K562 (cell line): ENCODE data around the gene SLC1A2. TPM values are rescaled to one million over a fixed set of nuclear protein-coding genes. Genes with fewer than 3 reads are reported as not detected.
A peak's percentile ranks its signal among the peaks of the same experiment; 100 is the strongest.

Source experiments
- ATAC-seq: fragments of 200-7000 bp; cut with Tn5 transposase; 3 replicates; pipeline ENCODE4 v1.9.1; 2020; ENCODE audit warnings: moderate library complexity
- BruUV-seq: library from RNA; stranded (reverse); fragments of 400-500 nt; replicated peaks from 2 replicates; lab custom pipeline; 2021; lab: Mats Ljungman, UMichigan
- CTCF ChIA-PET: fragments of 300-600 bp; formaldehyde crosslinking; extraction: SDS; loops from one replicate; lab custom pipeline; 2021; ENCODE audit warnings: low intra/inter-chr PET ratio; lab: Yijun Ruan, JAX
- POLR2A ChIA-PET: fragments of 300-600, 350-650 bp; sonication (Branson Sonifier 250); formaldehyde crosslinking; extraction: SDS; loops from one replicate; lab custom pipeline; 2021; ENCODE audit warnings: antibody characterized with exemption, inconsistent platforms; lab: Yijun Ruan, JAX
- DNase-seq, 4 experiments: peaks; one replicate each; pipeline versions ENCODE4 v3.0.0 to v3.0.0-alpha.2; 2011 to 2018; ENCODE audit warnings: low spot score in 3 of 4, mixed read lengths in 3 of 4; ENCODE audit errors: extremely low read depth in 1 of 4
- FAIRE-seq: peaks from 2 replicates; lab custom pipeline; 2011; peaks lifted over from hg19 to GRCh38; lab: Jason Lieb, UNC
- H2AFZ ChIP-seq: 2 replicates; pipeline ENCODE4 v1.6.0; 2011; ENCODE audit warnings: low read depth, low read length, control low read depth, inconsistent platforms
- H3K27ac ChIP-seq: fragments of 200-600 bp; 3 replicates; pipeline ENCODE4 v1.8.0; 2011; ENCODE audit warnings: low read depth, mild to moderate bottlenecking, control low read depth, inconsistent platforms, low read length, moderate library complexity, mixed read lengths; ENCODE audit errors: extremely low read depth
- H3K27me3 ChIP-seq, 2 experiments: fragments of 300-600 bp in 1 of 2; 2 replicates in 1 of 2; 3 replicates in 1 of 2; pipeline versions ENCODE4 v1.6.0 to v1.8.0; 2011; ENCODE audit warnings: inconsistent platforms in 2 of 2, low read length in 2 of 2, mild to moderate bottlenecking in 1 of 2, mixed read lengths in 1 of 2, moderate library complexity in 1 of 2; ENCODE audit not compliant: control insufficient read depth in 2 of 2, insufficient read depth in 2 of 2
- H3K36me3 ChIP-seq: fragments of 300-600 bp; 3 replicates; pipeline ENCODE4 v1.8.0; 2011; ENCODE audit warnings: mild to moderate bottlenecking, low read length, inconsistent platforms; ENCODE audit not compliant: control insufficient read depth, insufficient read depth
- H3K4me1 ChIP-seq, 2 experiments: fragments of 200-600 bp in 1 of 2; replicated peaks in 1 of 2; 2 replicates in 1 of 2; 3 replicates in 1 of 2; pipeline versions ENCODE4 v1.5.1 to v1.8.0; 2011; ENCODE audit warnings: inconsistent platforms in 2 of 2, low read length in 2 of 2, mild to moderate bottlenecking in 1 of 2, mixed read lengths in 1 of 2, moderate library complexity in 1 of 2; ENCODE audit not compliant: control insufficient read depth in 2 of 2, insufficient read depth in 2 of 2
- H3K4me2 ChIP-seq: 2 replicates; pipeline ENCODE4 v1.6.1; 2011; ENCODE audit warnings: low read length, control low read depth, inconsistent platforms, mixed read lengths; ENCODE audit not compliant: insufficient read depth
- H3K4me3 ChIP-seq: fragments of 200-600 bp; sonication (generic), shearing (Covaris generic); 2 replicates; pipeline ENCODE4 v1.5.1; 2016; ENCODE audit warnings: control low read depth, inconsistent platforms
- H3K79me2 ChIP-seq: fragments of 200-600 bp; 3 replicates; pipeline ENCODE4 v1.8.0; 2011; ENCODE audit warnings: low read length, inconsistent platforms; ENCODE audit not compliant: control insufficient read depth, insufficient read depth
- H3K9ac ChIP-seq, 2 experiments: 2 replicates each; pipeline versions ENCODE4 v1.6.0 to v1.6.1; 2011; ENCODE audit warnings: low read depth in 2 of 2, low read length in 2 of 2, control low read depth in 1 of 2, inconsistent platforms in 1 of 2, mild to moderate bottlenecking in 1 of 2, mixed read lengths in 1 of 2; ENCODE audit not compliant: insufficient read depth in 1 of 2
- H3K9me1 ChIP-seq: one replicate; pipeline ENCODE4 v1.6.0; 2011; ENCODE audit warnings: inconsistent platforms, mild to moderate bottlenecking, low read length, moderate library complexity; ENCODE audit not compliant: control insufficient read depth, insufficient read depth
- H3K9me3 ChIP-seq: replicated peaks from 2 replicates; pipeline ENCODE4 v1.5.1; 2011; ENCODE audit warnings: low read depth, low read length, inconsistent platforms; ENCODE audit not compliant: control insufficient read depth, insufficient read depth
- H4K20me1 ChIP-seq: replicated peaks from 2 replicates; pipeline ENCODE4 v1.6.1; 2011; ENCODE audit warnings: low read length, inconsistent platforms, mixed read lengths; ENCODE audit not compliant: control insufficient read depth, insufficient read depth
- CTCF ChIP-seq, 3 experiments: IDR thresholded peaks in 2 of 3; conservative IDR thresholded peaks in 1 of 3; 2 replicates each; pipeline ENCODE4 v1.5.1; 2011 to 2012; ENCODE audit warnings: low read length in 3 of 3, mild to moderate bottlenecking in 3 of 3, control low read depth in 2 of 3, improper control_type of control experiment in 1 of 3, inconsistent platforms in 1 of 3, low read depth in 1 of 3, mixed read lengths in 1 of 3, moderate library complexity in 1 of 3; ENCODE audit not compliant: insufficient read depth in 2 of 3
- IRF1 ChIP-seq: sonication (generic); formaldehyde crosslinking; IDR thresholded peaks from 2 replicates; pipeline ENCODE4 v1.8.0; 2022; ENCODE audit warnings: missing genetic modification reagents, mild to moderate bottlenecking, borderline replicate concordance
- RAD21 ChIP-seq, 2 experiments: fragments of 250-450 bp in 1 of 2; fragments of 450-650 bp in 1 of 2; sonication (Bioruptor Pico) in 1 of 2; formaldehyde crosslinking in 1 of 2; IDR thresholded peaks in 1 of 2; conservative IDR thresholded peaks in 1 of 2; 2 replicates each; pipeline versions ENCODE4 v1.4.0 to v1.8.0; 2020 to 2022; ENCODE audit warnings: mild to moderate bottlenecking in 2 of 2, moderate library complexity in 1 of 2
- RUNX1 ChIP-seq: sonication (generic); IDR thresholded peaks from 2 replicates; pipeline ENCODE4 v1.6.1; 2016; ENCODE audit warnings: antibody characterized with exemption, low read depth
- TRIM24 ChIP-seq, 2 experiments: fragments of 450-650 bp; IDR thresholded peaks; 2 replicates each; pipeline ENCODE4 v1.6.1; 2016
- ZBTB7A ChIP-seq: IDR thresholded peaks from 2 replicates; pipeline ENCODE4 v1.6.1; 2011; ENCODE audit warnings: low read depth, mild to moderate bottlenecking, low read length, moderate library complexity, borderline replicate concordance; ENCODE audit not compliant: control insufficient read depth
- ZNF282 ChIP-seq: sonication (generic); formaldehyde crosslinking; IDR thresholded peaks from 2 replicates; pipeline ENCODE4 v1.8.1; 2023; ENCODE audit warnings: missing genetic modification reagents
- ZNF408 ChIP-seq: fragments of 250-450 bp; sonication (Bioruptor Pico); IDR thresholded peaks from 2 replicates; pipeline ENCODE4 v1.4.0; 2020; ENCODE audit warnings: low read depth, mild to moderate bottlenecking, moderate library complexity
- ZNF57 ChIP-seq: fragments of 450-650 bp; formaldehyde crosslinking; IDR thresholded peaks from 2 replicates; pipeline ENCODE4 v1.4.0; 2020; ENCODE audit warnings: mild to moderate bottlenecking, moderate library complexity
- WGBS: fragments of 100-300 bp; shearing (Covaris generic); methylation state at CpG from one replicate; pipeline ENCODE4 v1.1.6; 2016; ENCODE audit warnings: low coverage, mixed read lengths; ENCODE audit not compliant: insufficient coverage; ENCODE audit errors: missing lambda C conversion rate; 5-methylcytosine and 5-hydroxymethylcytosine counted together
- in situ Hi-C: fragments of 300-500 bp; cut with MboI; formaldehyde crosslinking; loops from 4 replicates; pipeline ENCODE4 v1.15.0; 2018; ENCODE audit warnings: inconsistent platforms, mixed read lengths
- intact Hi-C: fragments of 100-400 bp; cut with micrococcal nuclease; formaldehyde crosslinking; loops from 2 replicates; pipeline ENCODE4 v1.14.2; 2022
- polyA plus RNA-seq, 8 experiments: library from polyadenylated mRNA; depleted of rRNA in 4 of 8; stranded (reverse) in 5 of 8; unstranded in 3 of 8; fragments of >200 nt; fragmentation: Nextera tagmentation in 2 of 8; fragmentation: Illumina TruSeq in 1 of 8; extraction: Ambion mirVana in 2 of 8; extraction: Trizol in 1 of 8; gene quantifications; 2 replicates each; pipeline versions ENCODE4 v1.2.1 to v1.2.3, GENCODE V29; 2011 to 2014; ENCODE audit warnings: inconsistent platforms in 1 of 8, missing spikeins in 1 of 8
- total RNA-seq, 7 experiments: library from RNA; depleted of rRNA in 6 of 7; stranded (reverse); fragments of >200 nt in 6 of 7; fragmentation: Illumina TruSeq in 2 of 7; extraction: Trizol in 2 of 7; gene quantifications; 2 replicates each; pipeline versions ENCODE4 v1.2.1 to v1.2.3, GENCODE V29; 2011 to 2021; ENCODE audit warnings: low replicate concordance in 1 of 7

The SLC1A2 gene
- total and polyA plus RNA-seq, 9 of the 15 experiments (the other 6 are each of a cell fraction or from before 2014, with no cell fraction given), result 0.03 to 0.07 (median 0.04) TPM; not detected in 5

GRCh38 chr11:35261197-35261596 lies 158.2 kb downstream of the SLC1A2 start:
- ChIA-PET POLR2A (interaction anchor here (0.6 kb wide), 1 partner anchor 344 kb away, joined by 3 read pairs; no protein-coding TSS in a partner anchor), CTCF (interaction anchor here (1.7 kb wide), 1 partner anchor 131 kb away, joined by 5 read pairs; no protein-coding TSS in a partner anchor)
- in situ Hi-C loops (no loop called here), intact Hi-C loops (loop anchor here (5.0 kb wide), 1 partner anchor 131 kb away; no protein-coding TSS in a partner anchor)
- no peak for DNase-seq
- no peaks in the 10 kb centered on the region for H3K9me3 ChIP-seq
- no peaks in the 10 kb centered on the region for H3K4me1 ChIP-seq
- H3K9me1 ChIP-seq, result no peaks in the 10 kb centered on the region
- H3K27me3 ChIP-seq, result peaks cover 4% of the 10 kb centered on the region in 2 experiments; a peak in 1 of 5 replicates
- TF ChIP-seq RAD21 (CRISPR knock-in tag; conservative IDR thresholded peaks at IDR 0.05 in 1 of 2, IDR thresholded peaks at IDR 0.05 in 1 of 2) (peak; percentile 30 to 55; a peak in 3 of 4 replicates), ZNF57 (no peak), CTCF (IDR thresholded peaks at IDR 0.05 in 2 of 3, conservative IDR thresholded peaks at IDR 0.05 in 1 of 3; ENCODE audit: insufficient read depth in 2 of 3, low read depth in 1 of 3, low read length in 3 of 3) (peak in 1 of 3 experiments; percentile 25; a peak in 2 of 6 replicates), RUNX1 (no peak), IRF1 (CRISPR knock-in tag) (no peak), ZNF282 (CRISPR knock-in tag) (no peak), TRIM24 (IDR thresholded peaks at IDR 0.05) (no peak), ZBTB7A (no peak), ZNF408 (CRISPR knock-in tag) (no peak)
- H3K4me2 ChIP-seq, result no peak overlapping the region
- no peak overlapping the region for H2AFZ ChIP-seq
- no peak for FAIRE-seq
- H3K4me3 ChIP-seq, result no peak overlapping the region
- no peak overlapping the region for H3K9ac ChIP-seq
- H4K20me1 ChIP-seq, result no peaks in the 10 kb centered on the region; the same call in 1 of the 2 replicates
- H3K27ac ChIP-seq, result no peak overlapping the region
- no peaks in the 10 kb centered on the region for H3K79me2 ChIP-seq
- BruUV-seq, result no TSS peak
- no peak for ATAC-seq
- WGBS, result 0% methylated on average over 1 of the region's 1 CpG
- H3K36me3 ChIP-seq, result no peaks in the 10 kb centered on the region
